ENCODE data around the gene ADAMTS17.

Gene ADAMTS17

DNA sequence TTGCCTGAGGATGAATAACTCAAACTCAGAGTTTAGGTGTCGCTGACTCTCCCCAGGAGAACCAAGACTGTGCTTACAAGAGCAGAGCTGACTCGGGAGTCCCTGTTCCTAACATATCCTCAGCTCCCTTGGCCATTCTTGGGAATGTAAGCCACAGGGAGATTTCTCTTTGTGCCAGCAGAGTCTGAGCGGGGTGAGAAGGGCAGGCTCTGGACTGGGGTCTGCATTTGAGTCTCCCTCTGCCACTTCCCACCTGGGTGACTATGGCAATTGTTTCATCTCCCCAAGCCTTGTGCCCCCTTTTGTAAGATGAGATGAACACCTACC lies 126.0 kb downstream of the ADAMTS17 start:
- DNase-seq = no peak

- DNase-seq = no peak
Observed at GRCh38 chr15:100215031-100215842, 126.5 kb downstream of the ADAMTS17 start.

DNA sequence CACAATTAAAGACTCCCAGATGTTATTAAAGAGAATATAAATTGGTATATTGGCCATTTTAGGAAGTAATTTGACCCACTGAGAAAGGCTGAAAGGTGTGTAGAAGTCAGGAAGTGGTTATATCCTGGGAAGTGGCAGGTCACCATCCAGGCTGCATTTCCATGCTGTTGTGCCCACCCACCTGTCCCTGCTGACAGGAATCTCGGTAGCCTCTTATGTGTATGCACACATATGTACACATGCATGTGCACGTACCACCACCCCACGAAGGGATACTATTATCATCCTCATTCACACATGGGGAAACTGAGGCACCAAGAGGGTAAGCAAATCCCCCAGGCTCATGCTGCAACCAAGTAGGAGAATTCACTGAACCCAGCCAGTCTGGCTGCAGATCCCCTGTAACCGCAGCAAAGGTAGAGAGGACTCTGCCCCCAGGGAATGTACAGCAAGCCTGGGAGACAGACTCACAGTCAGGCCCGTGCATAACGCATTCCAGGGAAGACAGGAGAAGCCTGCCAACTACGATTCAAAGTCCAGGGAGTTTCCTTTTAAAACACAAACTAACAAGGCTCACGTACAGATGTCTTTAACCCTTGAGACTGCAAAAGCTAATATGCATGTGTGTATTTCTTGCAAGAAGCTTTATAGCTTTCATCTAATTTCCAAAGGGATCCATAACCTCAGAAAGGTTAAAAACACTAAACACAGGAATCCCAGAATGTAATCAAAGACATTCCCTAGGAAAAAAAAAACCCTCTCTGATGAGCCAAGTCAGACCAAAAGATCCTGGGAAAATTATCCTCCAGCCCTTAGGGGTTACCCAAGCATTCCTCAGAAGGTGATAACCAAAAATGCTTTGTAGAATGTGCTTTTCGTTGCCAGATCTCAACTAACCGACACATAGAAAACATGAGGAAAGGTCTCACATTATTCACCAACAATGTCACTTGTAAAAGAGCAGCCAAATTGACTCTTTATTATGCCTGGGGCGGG lies 129.6 kb downstream of the ADAMTS17 start:
- DNase-seq = no peak

DNA sequence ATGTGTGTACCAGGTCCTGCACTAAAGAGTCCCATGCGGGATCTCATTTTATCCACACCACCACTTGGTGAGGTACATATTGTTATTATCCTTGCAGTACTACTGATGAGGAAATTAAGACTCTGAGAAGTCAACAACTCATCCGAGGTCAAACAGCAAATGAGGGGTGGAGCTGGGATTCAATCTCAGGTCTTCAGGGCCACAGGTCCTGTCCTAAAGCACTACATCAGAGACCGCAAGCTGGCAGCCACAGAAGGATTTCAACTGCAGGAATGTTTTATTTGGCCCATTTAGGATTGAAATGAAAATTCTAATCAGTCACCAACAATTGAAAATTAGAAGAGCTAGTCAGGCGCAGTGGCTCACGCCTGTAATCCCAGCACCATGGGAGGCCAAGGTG lies 131.4 kb downstream of the ADAMTS17 start:
- no peak for DNase-seq

- DNase-seq = no peak
Observed at GRCh38 chr15:100208921-100209603, 132.7 kb downstream of the ADAMTS17 start.

- no peak for DNase-seq
Observed at GRCh38 chr15:100207053-100207452, 134.7 kb downstream of the ADAMTS17 start.

DNA sequence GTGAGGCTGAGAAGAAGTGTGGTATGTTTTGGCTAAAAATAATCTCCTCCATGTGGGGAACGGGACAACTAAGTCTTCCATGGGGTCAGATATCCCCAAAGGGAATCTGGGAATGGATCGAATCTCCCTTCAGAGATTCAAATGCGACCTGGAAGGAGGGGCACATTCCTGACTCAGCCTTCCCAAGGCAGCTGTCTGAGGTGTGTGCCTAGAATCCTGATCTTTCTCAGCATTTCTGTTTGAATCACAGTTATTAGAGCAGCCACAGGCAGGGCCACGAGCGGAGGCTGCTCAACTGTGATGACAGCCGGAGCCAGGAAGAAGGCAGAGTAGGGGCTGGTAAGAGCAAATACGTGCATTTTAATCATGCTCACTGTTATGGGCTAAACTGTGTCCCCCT lies 135.1 kb downstream of the ADAMTS17 start:
- no peak for DNase-seq

- no peak for DNase-seq
Observed at GRCh38 chr15:100205549-100206295, 136.1 kb downstream of the ADAMTS17 start.

DNA sequence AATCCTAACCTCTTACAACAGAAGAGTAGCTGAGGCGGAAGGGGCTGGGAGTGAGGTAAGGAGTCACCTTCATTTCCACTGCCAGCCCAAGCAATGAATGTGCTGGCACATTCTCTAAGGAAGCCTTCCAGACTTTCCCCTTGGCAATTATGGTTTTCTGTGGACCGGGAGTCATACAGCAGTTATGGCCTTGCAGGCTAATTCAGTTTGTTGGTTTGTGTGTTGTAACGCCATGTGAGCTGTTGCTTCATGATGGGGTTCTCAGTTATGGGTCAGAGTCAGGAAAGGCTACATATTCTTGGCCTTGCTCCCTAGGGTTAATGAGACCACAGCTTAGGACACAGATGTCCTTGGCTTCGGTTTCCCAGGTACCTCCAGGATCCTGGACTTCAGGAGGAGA lies 137.0 kb downstream of the ADAMTS17 start:
- no peak for DNase-seq

DNA sequence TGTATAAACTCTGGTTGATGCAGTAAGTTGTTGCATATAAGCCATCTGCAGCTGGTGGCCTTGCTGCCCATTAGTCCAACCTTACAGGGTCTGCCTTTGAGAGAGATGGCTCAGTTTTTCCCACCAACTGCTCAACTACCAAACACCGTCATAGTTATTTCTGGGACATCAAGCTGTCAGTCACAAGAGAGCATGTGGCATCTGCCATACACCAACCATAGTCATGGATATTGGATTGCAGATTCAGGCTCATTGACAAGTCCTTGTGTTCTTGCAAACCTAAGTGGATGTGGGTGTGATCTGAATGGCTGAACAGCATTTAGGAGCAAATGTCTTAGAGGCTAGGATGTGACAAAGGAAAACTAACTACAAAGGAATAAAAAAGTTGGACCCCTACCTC lies 137.6 kb downstream of the ADAMTS17 start:
- no peak for DNase-seq

DNA sequence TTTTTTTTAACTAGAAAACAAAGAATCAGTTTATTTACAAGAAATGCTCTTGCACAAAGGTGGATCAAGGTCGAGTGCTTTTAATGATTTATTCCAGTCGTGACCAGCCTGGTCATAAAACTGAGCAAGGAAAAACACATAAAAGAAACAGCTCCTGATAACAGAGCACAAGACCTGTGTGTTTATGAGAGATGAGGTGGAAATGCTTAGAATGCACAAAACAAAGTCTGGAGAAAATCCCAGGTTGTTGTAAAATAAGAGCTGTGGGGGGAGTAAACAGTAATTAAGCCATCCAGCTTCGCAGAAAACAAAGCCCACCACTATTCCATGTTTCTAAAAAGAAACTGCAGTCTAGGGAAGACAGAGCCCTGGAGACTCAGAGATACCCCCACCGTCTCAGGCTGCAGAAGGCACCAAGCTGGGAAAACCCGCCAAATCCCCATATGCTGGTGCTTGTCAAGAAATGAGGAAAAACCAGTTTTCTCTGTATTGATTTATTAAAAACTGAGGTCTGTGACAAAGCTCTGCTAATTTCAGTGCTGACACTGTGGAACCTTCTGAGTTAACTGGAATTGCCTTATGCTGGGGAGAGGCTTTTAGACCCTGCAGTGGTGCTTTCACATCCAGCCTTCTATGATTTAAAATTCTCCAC lies 139.3 kb downstream of the ADAMTS17 start:
- no peak for DNase-seq

DNA sequence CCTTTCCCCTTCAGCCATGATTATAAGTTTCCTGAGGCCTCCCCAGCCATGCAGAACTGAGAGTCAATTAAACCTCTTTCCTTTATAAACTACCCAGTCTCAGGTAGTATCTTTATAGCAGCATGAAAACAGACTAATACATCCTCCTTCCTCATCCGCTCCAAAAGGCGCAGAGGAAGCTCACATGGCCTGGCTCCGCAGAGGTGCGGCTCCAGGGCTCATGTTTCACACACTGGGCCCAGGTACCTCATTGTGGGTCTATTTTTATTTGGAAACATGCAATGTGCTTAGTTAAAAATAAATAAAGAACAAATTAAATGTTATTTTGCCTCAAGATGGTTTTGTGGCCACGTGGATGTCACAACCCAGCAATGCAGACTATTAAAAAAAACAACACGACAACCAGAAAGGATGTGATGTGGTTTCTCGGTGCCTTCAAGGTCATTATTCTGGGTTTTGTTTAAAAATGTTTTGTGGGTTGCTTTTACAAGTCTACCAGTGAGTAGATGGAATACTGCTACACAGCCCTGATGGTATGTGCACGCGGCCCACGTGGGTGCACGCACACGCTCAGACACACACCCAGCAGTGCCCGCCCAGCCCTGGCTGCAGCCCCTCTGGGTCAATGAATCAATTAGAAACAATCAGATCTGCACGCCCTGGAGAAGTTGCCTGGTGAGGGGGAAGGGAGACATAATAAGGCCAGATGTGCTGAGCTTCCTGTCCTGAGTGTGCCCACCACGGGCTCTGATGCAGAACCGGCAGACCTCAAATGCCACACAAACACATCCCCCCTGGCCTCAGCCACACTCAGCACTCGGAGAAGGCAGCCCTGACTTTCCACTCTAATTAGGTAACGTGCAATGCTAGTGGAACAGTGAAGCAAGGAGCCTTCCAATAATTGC lies 140.1 kb downstream of the ADAMTS17 start:
- DNase-seq = no peak

GRCh38 chr15:100200287-100200880 lies 141.4 kb downstream of the ADAMTS17 start:
- no peak for DNase-seq

DNA sequence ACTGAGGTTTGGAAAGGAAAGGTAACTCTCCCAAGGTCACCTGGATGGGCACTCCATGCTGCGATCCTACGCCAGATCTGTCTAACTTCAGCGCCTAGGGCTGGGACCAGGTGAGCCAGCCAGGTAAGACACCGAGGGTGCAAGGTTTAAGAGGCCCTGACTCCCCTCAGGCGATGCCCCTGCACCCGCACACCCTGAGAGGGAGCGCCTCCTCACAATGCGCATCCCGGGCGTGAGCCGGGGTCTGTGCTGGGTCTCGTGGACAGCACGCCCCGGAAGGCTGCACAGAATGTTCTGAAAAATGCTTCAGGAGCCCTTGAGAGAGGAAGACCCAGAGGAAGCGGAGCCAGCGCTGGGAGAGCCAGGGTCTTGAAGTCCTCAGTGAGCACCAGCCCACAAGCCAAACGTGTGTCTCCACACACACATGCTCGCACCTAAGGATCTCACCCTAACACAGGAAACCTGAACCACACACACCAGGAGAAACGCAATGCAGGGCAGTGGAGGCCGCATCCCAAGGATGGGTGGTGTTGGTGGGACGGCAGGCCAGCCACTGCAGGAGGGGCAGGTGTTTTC lies 142.0 kb downstream of the ADAMTS17 start:
- DNase-seq = no peak

GRCh38 chr15:100198442-100198841 lies 143.3 kb downstream of the ADAMTS17 start:
- DNase-seq = no peak

DNA sequence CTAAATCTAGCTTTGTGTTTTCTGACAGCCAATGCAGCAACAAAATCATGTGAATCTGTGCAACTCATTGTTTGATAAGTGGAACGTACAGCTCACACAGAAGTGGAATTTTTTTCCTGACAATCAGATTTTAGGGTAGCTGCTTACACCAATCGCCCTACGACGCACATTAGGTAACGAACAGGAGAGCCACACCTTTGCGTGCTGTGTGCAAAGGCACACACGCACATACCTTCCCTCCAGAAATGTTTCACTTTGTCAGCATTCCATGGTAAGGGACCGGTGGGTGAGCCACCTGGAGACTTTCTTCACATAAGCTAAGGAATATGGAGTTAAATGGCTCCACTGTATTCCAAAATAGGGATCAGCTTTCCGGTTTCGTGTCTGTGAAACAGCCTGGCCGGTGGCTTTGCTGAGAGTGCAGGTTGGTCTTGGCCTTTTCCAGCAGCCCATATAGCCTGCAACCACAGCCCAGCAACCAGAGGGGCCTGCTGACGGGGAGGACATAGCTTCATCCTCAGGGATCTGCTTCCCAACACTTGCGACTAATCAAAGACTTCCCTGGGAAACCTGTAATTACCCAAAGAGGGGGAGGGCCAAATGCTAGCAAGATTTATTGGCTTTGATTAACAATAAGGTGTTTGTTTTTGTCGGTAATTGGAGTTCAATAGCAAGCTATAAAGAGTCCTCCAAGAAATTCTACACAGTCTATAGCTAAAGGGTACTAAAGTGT lies 145.3 kb downstream of the ADAMTS17 start:
- no peak for DNase-seq

- no peak for DNase-seq
Observed at GRCh38 chr15:100194996-100195395, 146.8 kb downstream of the ADAMTS17 start.

DNA sequence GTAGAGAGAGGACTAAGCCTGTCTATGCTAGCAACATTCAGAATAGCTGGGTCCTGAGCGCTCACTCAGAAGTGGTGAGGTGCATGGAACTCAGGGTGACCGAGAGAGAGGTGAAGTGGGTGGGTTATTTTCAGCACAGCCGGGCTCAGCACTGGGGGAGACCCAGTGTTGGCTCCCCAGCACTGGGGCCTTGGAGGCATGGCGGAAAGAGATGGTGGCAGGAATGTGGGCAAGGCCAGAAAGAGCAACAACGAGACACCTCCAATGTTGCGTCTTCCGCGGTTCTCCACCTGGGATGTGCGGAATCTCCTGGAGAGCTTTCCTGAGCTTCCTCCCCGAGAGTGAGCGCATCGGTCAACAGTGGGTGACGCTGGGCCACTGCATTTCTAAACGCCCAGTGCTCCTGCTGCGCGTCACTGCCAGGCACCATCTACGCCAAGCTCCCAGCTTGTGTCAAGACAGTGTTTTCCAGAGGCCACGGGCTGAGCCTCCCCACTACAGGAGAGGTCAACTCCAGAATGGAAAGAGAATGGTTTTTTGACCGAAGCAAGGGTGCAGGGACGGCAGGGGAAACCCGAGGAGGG lies 148.4 kb downstream of the ADAMTS17 start:
- DNase-seq = no peak
